Common myeloid progenitor, CD34-positive (primary cell): ENCODE measurements around the gene LMF1.

ENCODE experiments used
- CTCF ChIA-PET: fragments of 350-600 bp; sonication (Branson Sonifier 250); formaldehyde crosslinking; loops from one replicate; lab custom pipeline; 2021; ENCODE audit warnings: antibody characterized with exemption; lab: Charles Lee
- POLR2A ChIA-PET: fragments of 350-600 bp; sonication (Branson Sonifier 250); formaldehyde crosslinking; loops from one replicate; lab custom pipeline; 2021; ENCODE audit warnings: antibody characterized with exemption; lab: Charles Lee
- DNase-seq, 3 donors: peaks; one replicate each; pipeline versions ENCODE4 v3.0.0 to v3.0.0-alpha.2; 2013
- H3K27ac ChIP-seq, 2 experiments: 1 replicate in 1 of 2; 2 replicates in 1 of 2; pipeline ENCODE4 v1.7.0; 2013; ENCODE audit warnings: inconsistent platforms in 2 of 2, low read length in 2 of 2, mild to moderate bottlenecking in 2 of 2, low read depth in 1 of 2, moderate library complexity in 1 of 2; ENCODE audit not compliant: severe bottlenecking in 2 of 2, insufficient read depth in 1 of 2, poor library complexity in 1 of 2
- H3K27me3 ChIP-seq, 5 experiments: replicated peaks in 2 of 5; 1 replicate in 3 of 5; 2 replicates in 2 of 5; pipeline versions ENCODE4 v1.6.1 to v1.7.0; 2013; ENCODE audit warnings: low read length in 4 of 5, mild to moderate bottlenecking in 2 of 5, moderate library complexity in 2 of 5, inconsistent platforms in 1 of 5; ENCODE audit not compliant: insufficient read depth in 5 of 5, control insufficient read depth in 4 of 5
- H3K36me3 ChIP-seq, 4 experiments: 1 replicate in 2 of 4; 2 replicates in 2 of 4; pipeline versions ENCODE4 v1.6.1 to v1.7.0; 2013; ENCODE audit warnings: low read length in 3 of 4, control low read depth in 1 of 4, mild to moderate bottlenecking in 1 of 4; ENCODE audit not compliant: control insufficient read depth in 4 of 4, insufficient read depth in 4 of 4
- H3K4me1 ChIP-seq, 4 experiments: 1 replicate in 3 of 4; 2 replicates in 1 of 4; pipeline versions ENCODE4 v1.6.1 to v1.7.1; 2013; ENCODE audit warnings: low read length in 3 of 4, mild to moderate bottlenecking in 3 of 4, control low read depth in 1 of 4, inconsistent platforms in 1 of 4, moderate library complexity in 1 of 4; ENCODE audit not compliant: control insufficient read depth in 4 of 4, insufficient read depth in 4 of 4; ENCODE audit errors: control extremely low read depth in 1 of 4
- H3K4me3 ChIP-seq, 7 experiments: 1 replicate in 4 of 7; 2 replicates in 3 of 7; pipeline versions ENCODE4 v1.5.1 to v1.7.0; 2013; ENCODE audit warnings: mild to moderate bottlenecking in 7 of 7, low read length in 6 of 7, moderate library complexity in 6 of 7, inconsistent platforms in 2 of 7, low read depth in 2 of 7, control low read depth in 1 of 7; ENCODE audit not compliant: insufficient read depth in 4 of 7, control insufficient read depth in 1 of 7; ENCODE audit errors: extremely low read depth in 1 of 7
- H3K9me3 ChIP-seq, 5 experiments: 1 replicate in 4 of 5; 2 replicates in 1 of 5; pipeline versions ENCODE4 v1.6.1 to v1.7.1; 2013; ENCODE audit warnings: low read length in 4 of 5, mild to moderate bottlenecking in 2 of 5, inconsistent platforms in 1 of 5, low read depth in 1 of 5, moderate library complexity in 1 of 5; ENCODE audit not compliant: control insufficient read depth in 4 of 5, insufficient read depth in 2 of 5; ENCODE audit errors: control extremely low read depth in 1 of 5
- WGBS: methylation state at CpG from one replicate; pipeline ENCODE4 v1.1.5; 2013; ENCODE audit not compliant: insufficient coverage; 5-methylcytosine and 5-hydroxymethylcytosine counted together

Gene LMF1

DNA sequence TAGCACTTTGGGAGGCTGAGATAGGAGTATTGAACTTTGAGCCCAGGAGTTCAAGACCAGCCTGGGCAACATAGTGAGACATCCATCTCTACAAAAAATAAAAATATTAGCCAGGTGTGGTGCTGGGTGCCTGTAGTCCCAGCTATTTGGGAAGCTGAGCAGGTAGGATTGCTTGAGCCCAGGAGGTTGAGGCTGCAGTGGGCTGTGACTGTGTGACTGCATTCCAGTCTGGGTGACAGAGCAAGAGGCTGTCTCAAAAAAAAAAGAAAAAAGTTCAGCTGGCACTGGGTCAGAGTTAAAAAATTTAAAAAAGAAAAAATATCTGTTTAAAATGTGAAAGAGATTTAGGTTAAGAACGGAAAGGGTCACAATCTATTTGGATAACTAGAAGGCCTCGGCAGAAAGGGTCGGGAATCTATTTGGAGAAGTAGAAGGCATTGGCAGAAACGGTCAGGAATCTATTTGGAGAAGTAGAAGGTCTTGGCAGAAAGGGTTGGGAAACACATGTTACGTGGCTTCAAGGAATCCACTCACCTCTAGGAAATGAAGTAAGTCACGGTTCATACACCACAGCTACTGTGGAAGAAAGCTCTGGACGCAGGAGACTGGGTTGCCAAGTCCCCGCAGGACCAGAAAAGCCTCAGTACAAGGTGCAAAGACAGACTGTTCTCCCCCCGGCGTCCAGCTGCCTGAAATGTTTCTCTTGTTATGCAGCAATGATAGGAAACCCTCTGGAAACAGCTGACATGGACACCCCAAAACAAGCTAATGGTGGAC, 25.3 kb downstream of the LMF1 start:
- WGBS, result 99% methylated on average over 9 of the region's 10 CpGs
- no peaks in the 10 kb centered on the region for H3K4me1 ChIP-seq
- CTCF ChIA-PET, result no interaction called here
- no peak for DNase-seq
- H3K4me3 ChIP-seq, result no peak overlapping the region
- POLR2A ChIA-PET, result no interaction called here
- peaks cover 15 to 52% (median 23%) of the 10 kb centered on the region in 4 experiments for H3K36me3 ChIP-seq
- no peak overlapping the region for H3K27ac ChIP-seq
- H3K9me3 ChIP-seq, result peaks cover 5 to 69% (median 26%) of the 10 kb centered on the region in 5 experiments
- H3K27me3 ChIP-seq, result no peaks in the 10 kb centered on the region

DNA sequence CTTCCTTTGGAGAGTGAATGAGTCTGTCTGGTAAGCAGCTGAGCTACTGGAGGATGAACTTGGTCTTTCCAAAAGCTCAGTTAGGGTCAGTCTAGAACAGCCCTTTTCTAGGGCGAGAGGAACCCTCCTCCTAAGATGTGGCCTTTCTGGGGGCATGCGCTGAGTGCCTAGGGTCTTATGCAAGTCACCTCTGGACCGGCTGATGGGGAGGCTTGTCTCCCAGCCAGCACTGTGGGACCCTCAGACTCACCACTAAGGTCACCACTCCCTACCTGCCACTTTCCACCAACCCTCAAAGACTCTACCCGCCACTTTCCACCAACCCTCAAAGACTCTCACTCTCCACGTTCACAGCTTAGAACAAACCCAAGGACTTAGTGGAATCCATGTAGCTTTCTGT, 26.8 kb downstream of the LMF1 start:
- WGBS, result 96% methylated on average over 3 of the region's 5 CpGs
- POLR2A ChIA-PET, result no interaction called here
- no peaks in the 10 kb centered on the region for H3K4me1 ChIP-seq
- H3K9me3 ChIP-seq, result peaks cover 5 to 82% (median 33%) of the 10 kb centered on the region in 5 experiments
- peaks cover 15 to 65% (median 23%) of the 10 kb centered on the region in 4 experiments for H3K36me3 ChIP-seq
- H3K4me3 ChIP-seq, result no peak overlapping the region
- no peaks in the 10 kb centered on the region for H3K27me3 ChIP-seq
- CTCF ChIA-PET, result no interaction called here
- DNase-seq, result no peak
- H3K27ac ChIP-seq, result no peak overlapping the region

DNA sequence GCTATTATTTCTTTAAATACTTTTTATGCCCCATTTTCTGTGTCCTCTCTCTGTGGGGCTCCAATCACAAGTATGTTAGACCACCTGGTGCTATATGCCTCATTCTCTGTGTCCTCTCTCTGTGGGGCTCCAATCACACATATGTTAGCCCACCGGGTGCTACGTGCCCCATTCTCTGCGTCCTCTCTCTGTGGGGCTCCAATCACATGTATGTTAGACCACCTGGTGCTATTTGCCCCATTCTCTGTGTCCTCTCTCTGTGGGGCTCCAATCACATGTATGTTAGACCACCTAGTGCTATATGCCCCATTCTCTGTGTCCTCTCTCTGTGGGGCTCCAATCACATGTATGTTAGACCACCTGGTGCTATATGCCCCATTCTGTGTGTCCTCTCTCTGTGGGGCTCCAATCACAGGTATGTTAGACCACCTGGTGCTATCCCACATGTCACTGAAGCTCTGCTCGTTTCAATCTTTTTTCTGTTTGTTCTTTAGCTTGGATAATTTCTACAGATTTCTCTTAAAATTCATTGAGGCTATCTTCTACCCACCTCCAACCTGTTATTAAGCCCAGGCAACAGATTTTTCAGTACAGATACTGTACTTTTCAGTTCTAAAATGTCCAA, 28.2 kb downstream of the LMF1 start:
- H3K27ac ChIP-seq, result no peak overlapping the region
- H3K27me3 ChIP-seq, result no peaks in the 10 kb centered on the region
- H3K4me1 ChIP-seq, result no peaks in the 10 kb centered on the region
- ChIA-PET CTCF (no interaction called here), POLR2A (interaction anchor here (0.6 kb wide), 1 partner anchor 17 kb away, joined by 3 read pairs; no protein-coding TSS in a partner anchor)
- peaks cover 5 to 77% (median 33%) of the 10 kb centered on the region in 5 experiments for H3K9me3 ChIP-seq
- no peak for DNase-seq
- peaks cover 10 to 68% (median 22%) of the 10 kb centered on the region in 4 experiments for H3K36me3 ChIP-seq
- 97% methylated on average over 3 of the region's 4 CpGs for WGBS
- no peak overlapping the region for H3K4me3 ChIP-seq

- Histone ChIP-seq H3K9me3 (peaks cover 4 to 51% (median 30%) of the 10 kb centered on the region in 5 experiments), H3K4me1 (no peaks in the 10 kb centered on the region), H3K27ac (no peak overlapping the region), H3K36me3 (peaks cover 3 to 48% (median 5%) of the 10 kb centered on the region in 4 experiments), H3K4me3 (peak overlapping the region in 1 of 7 experiments; percentile 25), H3K27me3 (no peaks in the 10 kb centered on the region)
- 96% methylated on average over 15 of the region's 17 CpGs for WGBS
- ChIA-PET CTCF (no interaction called here), POLR2A (no interaction called here)
- no peak for DNase-seq
These were observed 30.8 kb downstream of the LMF1 start for GRCh38 chr16:939941-940340.

DNA sequence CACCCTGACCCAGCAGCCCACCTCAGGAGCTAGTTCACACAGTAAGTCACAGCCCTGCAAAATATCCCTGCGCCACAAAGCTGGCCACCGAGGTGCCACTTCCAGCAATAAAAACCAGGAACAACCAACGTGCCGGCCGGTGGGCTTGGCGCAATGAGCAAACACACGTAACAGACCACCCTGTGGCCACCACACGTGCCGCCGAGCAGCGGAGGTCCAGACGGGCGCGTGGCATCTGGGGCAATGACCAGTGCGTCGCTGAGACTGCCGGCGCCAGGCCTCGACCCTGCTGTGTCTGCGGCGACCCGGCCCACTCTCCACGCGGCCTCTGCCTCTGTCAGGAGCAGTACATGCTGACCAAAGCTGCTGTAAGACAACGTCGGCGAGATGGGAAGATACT, 31.5 kb downstream of the LMF1 start:
- Histone ChIP-seq H3K36me3 (peaks cover 3 to 43% (median 5%) of the 10 kb centered on the region in 4 experiments), H3K4me3 (no peak overlapping the region), H3K9me3 (peaks cover 4 to 48% (median 24%) of the 10 kb centered on the region in 5 experiments), H3K4me1 (no peaks in the 10 kb centered on the region), H3K27me3 (no peaks in the 10 kb centered on the region), H3K27ac (no peak overlapping the region)
- ChIA-PET CTCF (no interaction called here), POLR2A (no interaction called here)
- 98% methylated on average over 27 of the region's 27 CpGs for WGBS
- no peak for DNase-seq

GRCh38 chr16:938752-939151, 32.0 kb downstream of the LMF1 start:
- POLR2A ChIA-PET, result no interaction called here
- H3K9me3 ChIP-seq, result peaks cover 4 to 42% (median 19%) of the 10 kb centered on the region in 5 experiments
- DNase-seq, result no peak
- 99% methylated on average over 7 of the region's 9 CpGs for WGBS
- H3K4me1 ChIP-seq, result no peaks in the 10 kb centered on the region
- H3K36me3 ChIP-seq, result peaks cover 0 to 40% (median 4%) of the 10 kb centered on the region in 4 experiments
- H3K4me3 ChIP-seq, result no peak overlapping the region
- no peak overlapping the region for H3K27ac ChIP-seq
- H3K27me3 ChIP-seq, result no peaks in the 10 kb centered on the region
- CTCF ChIA-PET, result no interaction called here

- no peak overlapping the region for H3K4me3 ChIP-seq
- no peaks in the 10 kb centered on the region for H3K27me3 ChIP-seq
- peaks cover 0 to 44% (median 9%) of the 10 kb centered on the region in 4 experiments for H3K36me3 ChIP-seq
- DNase-seq, result no peak
- H3K9me3 ChIP-seq, result peaks cover 4 to 38% (median 16%) of the 10 kb centered on the region in 5 experiments
- WGBS, result 100% methylated on average over 9 of the region's 18 CpGs
- no peaks in the 10 kb centered on the region for H3K4me1 ChIP-seq
- ChIA-PET CTCF (interaction anchor here (0.7 kb wide), 1 partner anchor 440 kb away, joined by 3 read pairs; no protein-coding TSS in a partner anchor), POLR2A (no interaction called here)
- no peak overlapping the region for H3K27ac ChIP-seq
These were observed 32.6 kb downstream of the LMF1 start for GRCh38 chr16:938136-938535.
